ENCODE data around the gene PPP2R5A.

Gene PPP2R5A

DNA sequence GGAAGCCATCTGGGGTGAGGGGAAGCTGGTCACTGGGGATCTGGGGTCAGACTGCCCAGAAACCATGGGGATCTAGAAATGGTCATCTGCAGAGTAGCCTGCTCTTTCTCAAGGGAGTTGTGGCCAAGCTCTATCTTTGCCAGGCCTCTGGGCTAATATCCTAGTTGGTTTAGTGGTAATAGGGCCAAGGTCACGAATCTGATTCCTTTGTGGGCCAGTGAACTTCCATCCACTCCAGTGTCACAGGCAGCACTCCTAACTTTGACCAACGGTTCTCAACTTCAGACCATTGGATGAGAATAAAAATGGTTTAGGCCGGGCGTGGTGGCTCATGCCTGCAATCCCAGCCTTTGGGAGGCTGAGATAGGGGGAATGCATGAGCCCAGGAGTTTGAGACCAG is 28.1 kb upstream of the PPP2R5A start:
- TF ChIP-seq, protein P1, sequence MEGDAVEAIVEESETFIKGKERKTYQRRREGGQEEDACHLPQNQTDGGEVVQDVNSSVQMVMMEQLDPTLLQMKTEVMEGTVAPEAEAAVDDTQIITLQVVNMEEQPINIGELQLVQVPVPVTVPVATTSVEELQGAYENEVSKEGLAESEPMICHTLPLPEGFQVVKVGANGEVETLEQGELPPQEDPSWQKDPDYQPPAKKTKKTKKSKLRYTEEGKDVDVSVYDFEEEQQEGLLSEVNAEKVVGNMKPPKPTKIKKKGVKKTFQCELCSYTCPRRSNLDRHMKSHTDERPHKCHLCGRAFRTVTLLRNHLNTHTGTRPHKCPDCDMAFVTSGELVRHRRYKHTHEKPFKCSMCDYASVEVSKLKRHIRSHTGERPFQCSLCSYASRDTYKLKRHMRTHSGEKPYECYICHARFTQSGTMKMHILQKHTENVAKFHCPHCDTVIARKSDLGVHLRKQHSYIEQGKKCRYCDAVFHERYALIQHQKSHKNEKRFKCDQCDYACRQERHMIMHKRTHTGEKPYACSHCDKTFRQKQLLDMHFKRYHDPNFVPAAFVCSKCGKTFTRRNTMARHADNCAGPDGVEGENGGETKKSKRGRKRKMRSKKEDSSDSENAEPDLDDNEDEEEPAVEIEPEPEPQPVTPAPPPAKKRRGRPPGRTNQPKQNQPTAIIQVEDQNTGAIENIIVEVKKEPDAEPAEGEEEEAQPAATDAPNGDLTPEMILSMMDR (IDR thresholded peaks at IDR 0.05), result no peak
- Histone ChIP-seq H3K27ac (peak overlapping the region; percentile 98), H3K36me3 (no peaks in the 10 kb centered on the region), H3K27me3 (no peaks in the 10 kb centered on the region), H3K4me1 (ENCODE audit: control insufficient read depth in 1 of 2, insufficient read depth in 1 of 2, low read depth in 1 of 2, low read length in 1 of 2) (peaks cover 89 to 96% of the 10 kb centered on the region in 2 experiments), H3K9me3 (no peaks in the 10 kb centered on the region), H3K4me3 (ENCODE audit: low read depth in 1 of 2, low read length in 1 of 2) (peak overlapping the region; percentile 52 to 56)

DNA sequence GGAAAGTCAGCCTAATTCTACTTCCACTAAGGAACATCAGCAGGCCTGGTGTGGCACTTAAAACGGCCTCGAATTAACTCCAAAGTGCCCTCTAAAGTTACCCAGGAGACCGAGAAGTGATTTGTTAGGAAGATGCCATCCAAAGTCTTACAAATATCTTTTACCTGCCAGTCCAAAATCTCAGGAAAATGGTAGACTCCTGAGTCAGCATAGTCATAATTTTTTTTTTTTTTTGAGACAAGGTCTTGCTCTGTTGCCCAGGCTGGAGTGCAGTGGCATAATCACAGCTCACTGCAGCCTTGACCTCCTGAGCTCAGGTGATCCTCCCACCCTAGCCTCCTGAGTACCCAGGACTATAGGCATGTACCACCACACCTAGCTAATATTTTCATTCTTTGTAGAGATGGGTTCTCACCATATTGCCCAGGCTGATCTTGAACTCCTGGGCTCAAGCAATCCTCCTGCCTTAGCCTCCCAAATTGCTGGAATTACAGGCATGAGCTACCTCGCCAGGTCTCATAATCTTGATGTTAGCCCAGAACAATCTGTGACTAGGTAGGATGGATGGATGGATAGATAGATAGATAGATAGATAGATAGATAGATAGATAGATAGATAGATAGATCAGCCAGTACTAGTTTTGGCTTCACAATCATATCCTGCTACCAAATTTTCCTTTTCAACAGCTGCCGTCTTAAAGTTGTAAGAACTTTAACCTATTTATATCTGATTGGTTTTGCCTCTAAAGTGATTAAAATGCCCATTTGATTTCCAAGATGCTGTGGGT is 25.3 kb upstream of the PPP2R5A start:
- Histone ChIP-seq H3K27ac (peak overlapping the region; percentile 83), H3K27me3 (no peaks in the 10 kb centered on the region), H3K4me3 (ENCODE audit: low read depth in 1 of 2, low read length in 1 of 2) (no peak overlapping the region), H3K4me1 (ENCODE audit: control insufficient read depth in 1 of 2, insufficient read depth in 1 of 2, low read depth in 1 of 2, low read length in 1 of 2) (peaks cover 75 to 77% of the 10 kb centered on the region in 2 experiments), H3K9me3 (no peaks in the 10 kb centered on the region), H3K36me3 (no peaks in the 10 kb centered on the region)
- TF ChIP-seq, protein P1 (IDR thresholded peaks at IDR 0.05), result no peak

DNA sequence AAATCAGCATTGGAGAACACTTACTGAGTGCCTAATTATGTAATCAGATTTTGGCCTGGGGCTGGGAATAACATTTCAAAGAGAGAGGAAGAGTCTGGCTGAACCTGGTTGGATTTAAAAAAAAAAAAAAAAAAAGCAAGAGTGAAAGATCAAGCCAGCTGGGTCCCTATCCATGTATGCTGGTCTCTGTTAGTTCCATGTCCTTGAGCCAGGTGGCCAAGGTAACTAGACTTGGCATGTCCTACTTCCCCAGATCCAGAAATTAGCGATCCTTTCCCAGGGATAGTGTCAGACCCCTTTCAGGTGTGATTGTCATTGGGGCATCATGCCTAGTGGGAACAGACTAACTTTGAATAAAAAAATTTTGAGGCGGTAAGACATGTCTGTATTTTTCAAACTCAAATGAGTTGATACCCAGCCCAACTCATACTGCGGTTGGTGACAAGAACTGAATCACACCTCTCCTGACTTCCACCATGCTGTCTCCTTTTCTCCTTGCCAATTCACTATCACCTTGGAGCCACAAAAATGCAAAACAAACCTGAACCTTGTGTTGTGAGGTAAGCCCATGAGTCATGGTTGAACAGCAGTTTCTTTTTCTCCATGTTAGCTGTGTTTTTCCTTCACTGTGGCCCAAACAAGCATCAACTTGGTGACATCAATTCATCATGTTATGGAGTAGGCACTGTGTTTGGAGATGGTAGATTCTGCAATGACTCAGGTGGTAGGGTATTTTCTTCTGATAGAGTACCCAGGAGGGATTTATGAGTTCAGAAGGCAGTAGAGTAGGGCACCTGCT is 24.5 kb upstream of the PPP2R5A start:
- Histone ChIP-seq H3K27ac (peak overlapping the region; percentile 83), H3K36me3 (no peaks in the 10 kb centered on the region), H3K9me3 (no peaks in the 10 kb centered on the region), H3K27me3 (no peaks in the 10 kb centered on the region), H3K4me1 (ENCODE audit: control insufficient read depth in 1 of 2, insufficient read depth in 1 of 2, low read depth in 1 of 2, low read length in 1 of 2) (peaks cover 66 to 69% of the 10 kb centered on the region in 2 experiments), H3K4me3 (ENCODE audit: low read depth in 1 of 2, low read length in 1 of 2) (no peak overlapping the region)
- TF ChIP-seq, protein P1 (IDR thresholded peaks at IDR 0.05), result no peak

DNA sequence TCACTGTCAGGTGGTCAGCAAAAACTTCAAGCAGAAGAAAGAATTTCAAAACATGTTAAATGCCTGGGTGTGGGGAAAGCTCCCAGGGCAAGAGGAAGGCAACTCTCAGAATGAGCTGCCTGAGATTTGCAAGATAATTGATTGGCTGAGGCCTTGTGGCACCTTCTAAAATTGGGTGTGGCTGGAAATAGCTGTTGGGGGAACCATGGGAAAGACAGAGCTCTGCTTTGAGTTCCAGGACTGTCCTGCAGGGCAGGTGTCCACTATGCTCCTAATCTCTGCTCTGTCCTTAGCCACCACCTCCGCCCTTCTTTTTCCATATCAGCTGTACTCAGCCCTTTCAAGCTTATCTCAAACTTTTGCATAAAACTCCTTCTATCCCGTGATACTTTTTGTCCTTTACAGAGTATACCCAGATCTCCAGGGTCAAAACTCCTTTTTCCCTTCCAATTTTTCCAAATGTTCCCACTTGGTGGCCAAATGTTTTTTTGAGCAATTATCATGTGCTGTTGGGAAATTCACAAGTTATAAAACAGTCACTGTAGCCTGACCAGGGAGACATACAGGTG is 23.8 kb upstream of the PPP2R5A start:
- Histone ChIP-seq H3K4me3 (ENCODE audit: low read depth in 1 of 2, low read length in 1 of 2) (peak overlapping the region in 1 of 2 experiments; percentile 7), H3K36me3 (no peaks in the 10 kb centered on the region), H3K27me3 (no peaks in the 10 kb centered on the region), H3K4me1 (ENCODE audit: control insufficient read depth in 1 of 2, insufficient read depth in 1 of 2, low read depth in 1 of 2, low read length in 1 of 2) (peaks cover 59 to 62% of the 10 kb centered on the region in 2 experiments), H3K27ac (peak overlapping the region; percentile 83), H3K9me3 (no peaks in the 10 kb centered on the region)
- TF ChIP-seq, protein P1 (IDR thresholded peaks at IDR 0.05), result no peak

DNA sequence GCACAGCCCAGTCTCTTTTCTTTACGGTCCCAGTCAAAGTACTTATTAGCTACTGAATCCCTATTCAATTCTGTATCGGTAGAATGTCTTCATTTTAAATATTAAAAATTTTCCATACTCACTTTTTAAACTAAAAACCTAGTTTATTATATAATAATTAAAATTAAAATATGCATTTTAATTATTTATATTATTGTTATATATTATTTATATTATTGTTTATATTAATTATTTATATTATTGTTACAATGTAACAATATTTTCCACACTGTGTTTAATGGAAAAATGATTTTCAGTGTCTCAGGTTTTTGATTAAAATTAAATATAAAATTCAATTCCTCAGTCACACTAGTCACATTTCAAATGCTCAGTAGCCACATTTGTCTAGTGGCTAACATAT is 18.2 kb upstream of the PPP2R5A start:
- no peaks in the 10 kb centered on the region for H3K36me3 ChIP-seq
- no peaks in the 10 kb centered on the region for H3K27me3 ChIP-seq
- TF ChIP-seq, protein P1 (IDR thresholded peaks at IDR 0.05), result no peak
- H3K9me3 ChIP-seq, result no peaks in the 10 kb centered on the region
- H3K4me1 ChIP-seq (ENCODE audit: control insufficient read depth in 1 of 2, insufficient read depth in 1 of 2, low read depth in 1 of 2, low read length in 1 of 2), result peaks cover 11 to 29% of the 10 kb centered on the region in 2 experiments
- no peak overlapping the region for H3K27ac ChIP-seq
- H3K4me3 ChIP-seq (ENCODE audit: low read depth in 1 of 2, low read length in 1 of 2), result no peak overlapping the region

All from neutrophil (primary cell).